SK-N-SH (cell line): ENCODE measurements around the gene SLC34A3.

Source experiments
- CHD2 ChIP-seq: fragments of 150-350 bp; IDR thresholded peaks from 2 replicates; pipeline ENCODE4 v1.6.1; 2018; ENCODE audit warnings: low read length; ENCODE audit not compliant: partially characterized antibody
- CTCF ChIP-seq: fragments of 200-600 bp; sonication (generic); IDR thresholded peaks from 2 replicates; pipeline ENCODE4 v1.6.1; 2017; ENCODE audit warnings: antibody characterized with exemption, mild to moderate bottlenecking, moderate library complexity
- EP300 ChIP-seq, 2 experiments: IDR thresholded peaks; 2 replicates each; pipeline versions ENCODE4 v1.4.0 to v1.6.1; 2012; ENCODE audit warnings: borderline replicate concordance in 1 of 2, low read depth in 1 of 2, low read length in 1 of 2
- POLR2AphosphoS5 ChIP-seq: IDR thresholded peaks from 2 replicates; pipeline ENCODE4 v1.6.1; 2012; ENCODE audit warnings: low read depth, low read length
- RXRA ChIP-seq: IDR thresholded peaks from 2 replicates; pipeline ENCODE4 v1.4.0; 2012; ENCODE audit warnings: low read depth, mild to moderate bottlenecking, borderline replicate concordance
- TAF1 ChIP-seq: IDR thresholded peaks from 2 replicates; pipeline ENCODE4 v1.6.1; 2012; ENCODE audit warnings: low read depth, mild to moderate bottlenecking, low read length, moderate library complexity, borderline replicate concordance
- YY1 ChIP-seq: IDR thresholded peaks from 2 replicates; pipeline ENCODE4 v1.4.0; 2012; ENCODE audit warnings: low read depth, mild to moderate bottlenecking
- TF ChIP-seq, protein P1 (sequence below): IDR thresholded peaks from 2 replicates; pipeline ENCODE4 v1.6.1; 2012; ENCODE audit warnings: mild to moderate bottlenecking, low read depth, low read length, moderate library complexity

- TF ChIP-seq CTCF, result no peak
- TF ChIP-seq CHD2, result no peak
- no peak for TF ChIP-seq RXRA
- TF ChIP-seq POLR2AphosphoS5, result no peak
- TF ChIP-seq, protein P1, sequence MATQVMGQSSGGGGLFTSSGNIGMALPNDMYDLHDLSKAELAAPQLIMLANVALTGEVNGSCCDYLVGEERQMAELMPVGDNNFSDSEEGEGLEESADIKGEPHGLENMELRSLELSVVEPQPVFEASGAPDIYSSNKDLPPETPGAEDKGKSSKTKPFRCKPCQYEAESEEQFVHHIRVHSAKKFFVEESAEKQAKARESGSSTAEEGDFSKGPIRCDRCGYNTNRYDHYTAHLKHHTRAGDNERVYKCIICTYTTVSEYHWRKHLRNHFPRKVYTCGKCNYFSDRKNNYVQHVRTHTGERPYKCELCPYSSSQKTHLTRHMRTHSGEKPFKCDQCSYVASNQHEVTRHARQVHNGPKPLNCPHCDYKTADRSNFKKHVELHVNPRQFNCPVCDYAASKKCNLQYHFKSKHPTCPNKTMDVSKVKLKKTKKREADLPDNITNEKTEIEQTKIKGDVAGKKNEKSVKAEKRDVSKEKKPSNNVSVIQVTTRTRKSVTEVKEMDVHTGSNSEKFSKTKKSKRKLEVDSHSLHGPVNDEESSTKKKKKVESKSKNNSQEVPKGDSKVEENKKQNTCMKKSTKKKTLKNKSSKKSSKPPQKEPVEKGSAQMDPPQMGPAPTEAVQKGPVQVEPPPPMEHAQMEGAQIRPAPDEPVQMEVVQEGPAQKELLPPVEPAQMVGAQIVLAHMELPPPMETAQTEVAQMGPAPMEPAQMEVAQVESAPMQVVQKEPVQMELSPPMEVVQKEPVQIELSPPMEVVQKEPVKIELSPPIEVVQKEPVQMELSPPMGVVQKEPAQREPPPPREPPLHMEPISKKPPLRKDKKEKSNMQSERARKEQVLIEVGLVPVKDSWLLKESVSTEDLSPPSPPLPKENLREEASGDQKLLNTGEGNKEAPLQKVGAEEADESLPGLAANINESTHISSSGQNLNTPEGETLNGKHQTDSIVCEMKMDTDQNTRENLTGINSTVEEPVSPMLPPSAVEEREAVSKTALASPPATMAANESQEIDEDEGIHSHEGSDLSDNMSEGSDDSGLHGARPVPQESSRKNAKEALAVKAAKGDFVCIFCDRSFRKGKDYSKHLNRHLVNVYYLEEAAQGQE, result no peak
- no peak for TF ChIP-seq YY1
- TF ChIP-seq EP300 (IDR thresholded peaks at IDR 0.05; ENCODE audit: borderline replicate concordance in 1 of 2, low read depth in 1 of 2, low read length in 1 of 2), result no peak
- TF ChIP-seq TAF1, result no peak
Observed at GRCh38 chr9:137237759-137238726, 7.3 kb downstream of the SLC34A3 start.
